Activated T-cell treated with anti-CD3 and anti-CD28 coated beads for 24 hours (primary cell): ENCODE data around the gene LYRM9.
"Not testable (repeated sequence)": the region's sequence is repeated elsewhere in the genome, so short reads cannot be mapped to it uniquely, and the experiment has no call there.

Experiments used
- DNase-seq: peaks from one replicate; pipeline ENCODE4 v3.0.0-alpha.2; 2020; ENCODE audit warnings: low read depth

Gene LYRM9

GRCh38 chr17:27892866-27893769, at the start of gene LYRM9:
TSS of gene LYRM9 (minus strand) at chr17:27893365. CDS start at chr17:27882694, 10,671 bp downstream.
- DNase-seq = peak; percentile 86

DNA sequence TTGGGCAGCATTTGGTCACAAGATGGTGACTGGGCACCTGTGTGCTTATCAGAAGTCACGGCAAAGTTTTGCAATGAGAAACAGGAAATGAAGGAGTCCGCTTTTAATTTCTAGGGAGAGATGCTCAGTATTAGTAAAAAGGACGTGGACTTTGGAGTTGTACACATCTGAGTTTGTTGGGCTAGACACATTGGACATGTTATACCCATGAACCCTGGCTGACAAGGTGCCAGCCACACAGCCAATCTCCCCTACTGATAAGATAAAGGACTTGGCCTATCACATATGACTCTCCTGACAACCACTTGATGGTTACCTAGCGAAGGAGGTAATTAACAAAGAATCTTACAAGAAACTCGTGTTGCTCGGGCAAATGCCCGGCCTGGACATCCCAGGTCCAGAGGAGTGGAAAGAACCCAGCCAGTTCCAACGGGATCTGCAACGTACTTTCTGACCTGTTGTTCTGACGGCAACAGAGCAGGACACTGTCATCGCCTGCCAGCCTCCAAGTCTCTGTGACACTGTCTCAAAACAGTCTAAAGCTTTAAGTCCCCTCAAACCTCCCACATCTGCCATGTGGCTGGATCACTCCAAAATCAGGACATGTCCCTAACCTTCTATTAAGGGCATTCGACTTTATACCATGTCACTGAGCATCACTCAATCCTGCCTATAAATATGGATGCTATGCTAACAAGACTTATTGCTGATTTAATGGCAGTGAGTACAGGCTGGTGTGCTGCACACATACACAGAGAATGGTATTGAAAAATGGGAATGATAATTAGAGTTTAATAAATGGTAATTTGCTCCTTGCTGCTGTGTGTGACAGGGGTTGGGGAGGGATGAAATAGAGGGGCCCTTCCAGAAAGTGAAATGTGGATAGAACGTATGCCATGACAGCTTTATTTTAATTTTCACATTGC, 47.6 kb upstream of the LYRM9 start:
- no peak for DNase-seq

- no peak for DNase-seq
These were observed 46.6 kb upstream of the LYRM9 start for GRCh38 chr17:27939474-27940465.

- no peak for DNase-seq
These were observed 45.7 kb upstream of the LYRM9 start for GRCh38 chr17:27938864-27939263.

- no peak for DNase-seq
These were observed 45.1 kb upstream of the LYRM9 start for GRCh38 chr17:27938241-27938640.

DNA sequence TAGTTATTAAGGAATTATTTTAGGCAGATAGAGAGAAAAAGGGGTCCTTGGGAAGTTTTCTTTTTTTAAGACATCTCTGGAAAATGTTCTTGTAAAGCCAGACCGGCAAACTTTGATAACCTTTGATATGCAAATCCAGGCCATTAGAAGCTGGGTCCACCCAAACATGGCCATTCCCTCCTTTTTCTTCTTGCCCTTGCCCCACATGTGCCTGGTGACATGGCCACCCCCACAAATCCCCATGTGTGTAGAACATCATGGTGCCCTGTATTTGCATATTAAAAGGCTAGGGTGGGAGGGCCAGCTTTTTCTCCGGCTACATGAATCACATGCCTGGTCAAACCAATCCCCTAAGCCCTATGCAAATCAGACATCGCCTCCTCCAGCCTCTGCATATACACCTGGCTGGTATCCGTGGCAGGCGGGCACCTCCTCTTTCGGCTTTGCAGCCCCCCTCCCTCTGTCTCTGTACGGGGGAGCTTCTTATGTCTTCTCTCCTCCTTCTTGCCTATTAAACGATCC, 43.9 kb upstream of the LYRM9 start:
- no peak for DNase-seq

GRCh38 chr17:27930000-27930399, 36.8 kb upstream of the LYRM9 start:
- no peak for DNase-seq

- no peak for DNase-seq
These were observed 35.4 kb upstream of the LYRM9 start for GRCh38 chr17:27928587-27928986.

DNA sequence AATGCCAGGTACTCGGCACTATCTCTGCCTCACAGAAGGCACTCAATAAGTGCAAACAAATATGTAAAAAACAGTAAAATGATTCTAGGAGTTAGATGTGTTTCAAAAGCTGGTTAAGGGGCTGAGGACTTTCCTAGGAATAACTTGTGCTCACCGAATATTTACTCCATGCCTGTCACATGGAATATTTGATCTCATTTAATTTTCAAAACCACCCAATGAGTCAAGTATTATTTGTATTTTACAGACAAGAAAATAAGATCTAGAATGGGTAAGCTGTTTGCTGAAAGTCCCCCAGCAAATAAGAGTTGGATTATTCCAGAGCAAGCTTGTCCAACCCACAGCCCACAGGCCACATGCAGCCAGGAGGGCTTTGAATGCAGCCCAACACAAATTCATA, 34.6 kb upstream of the LYRM9 start:
- no peak for DNase-seq

DNA sequence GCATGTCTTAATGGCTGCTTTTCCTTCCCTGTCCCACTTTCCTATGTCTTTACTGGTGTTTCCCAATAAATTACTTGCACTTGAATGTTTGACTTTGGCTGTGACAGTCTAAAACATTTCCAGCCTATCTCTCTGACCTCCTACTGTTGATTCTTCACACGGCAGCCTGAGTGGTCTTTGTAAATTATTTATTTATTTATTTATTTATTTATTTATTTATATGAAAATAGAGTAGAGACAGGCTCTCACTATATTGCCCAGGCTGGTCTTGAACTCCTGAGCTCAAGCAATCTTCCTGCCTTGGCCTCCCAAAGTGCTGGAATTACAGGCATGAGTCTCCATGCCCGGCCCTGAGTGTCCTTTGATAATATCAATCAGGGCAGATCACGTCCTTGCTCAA, 28.4 kb upstream of the LYRM9 start:
- no peak for DNase-seq

DNA sequence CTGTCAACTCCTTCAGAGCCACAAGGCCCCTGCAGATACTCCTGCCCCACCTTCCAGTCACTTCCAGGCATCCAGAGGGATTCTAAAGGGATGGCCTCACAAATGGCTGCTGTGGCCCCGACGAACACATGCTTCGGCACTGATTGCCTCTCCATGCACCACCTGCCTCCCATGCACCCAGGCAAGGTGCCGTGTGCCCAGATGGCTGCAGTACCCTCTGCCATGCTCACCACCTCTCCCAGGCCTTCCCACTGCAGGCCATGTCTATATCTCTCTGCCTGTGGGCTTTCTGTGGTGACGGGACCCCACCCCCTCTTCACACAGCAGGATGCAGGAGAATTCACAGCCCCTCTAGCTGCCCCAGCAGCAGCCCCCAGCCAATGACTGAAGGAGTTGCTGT, 27.9 kb upstream of the LYRM9 start:
- no peak for DNase-seq

DNA sequence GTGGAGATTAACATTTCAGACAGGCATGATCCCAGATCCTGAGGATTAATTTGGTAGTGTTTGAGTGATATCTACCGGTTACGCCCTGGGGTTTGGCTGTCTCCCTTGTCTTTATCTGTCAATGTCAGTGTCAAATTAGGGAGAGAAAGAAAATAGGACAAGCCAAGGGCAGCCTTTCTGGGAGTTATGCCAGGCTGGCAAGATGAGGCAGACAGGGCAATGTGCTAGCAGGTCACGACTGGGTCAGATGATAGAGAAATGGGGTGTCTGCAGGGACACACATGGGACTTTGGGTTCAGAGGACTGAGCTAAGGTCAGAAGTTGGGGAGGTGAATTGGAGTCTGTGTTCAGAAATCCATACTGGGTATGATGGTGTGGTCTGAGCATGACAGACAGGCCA, 27.4 kb upstream of the LYRM9 start:
- DNase-seq = no peak

DNA sequence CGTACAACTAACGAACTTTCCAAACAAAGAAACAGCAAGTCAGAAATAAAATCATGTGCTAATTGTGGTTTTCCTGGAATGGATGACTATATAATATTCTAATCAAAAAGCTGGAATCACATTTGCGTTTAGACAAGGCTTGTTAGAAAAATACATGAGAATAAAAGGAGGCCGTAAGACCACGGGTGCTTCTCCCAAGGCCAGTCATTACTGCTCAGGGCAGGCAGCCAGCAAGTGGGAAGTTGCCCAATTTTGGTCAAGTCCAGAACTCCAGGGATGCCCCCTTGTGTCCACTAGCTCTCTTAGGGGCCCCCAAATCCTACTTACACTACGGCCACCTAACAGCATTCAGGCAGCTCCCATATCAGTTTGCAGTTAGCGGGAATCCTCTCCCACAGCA, 25.9 kb upstream of the LYRM9 start:
- no peak for DNase-seq

- no peak for DNase-seq
These were observed 25.3 kb upstream of the LYRM9 start for GRCh38 chr17:27918498-27918897.

GRCh38 chr17:27917000-27917399, 23.8 kb upstream of the LYRM9 start:
- no peak for DNase-seq

GRCh38 chr17:27915709-27916108, 22.5 kb upstream of the LYRM9 start:
- DNase-seq = no peak

DNA sequence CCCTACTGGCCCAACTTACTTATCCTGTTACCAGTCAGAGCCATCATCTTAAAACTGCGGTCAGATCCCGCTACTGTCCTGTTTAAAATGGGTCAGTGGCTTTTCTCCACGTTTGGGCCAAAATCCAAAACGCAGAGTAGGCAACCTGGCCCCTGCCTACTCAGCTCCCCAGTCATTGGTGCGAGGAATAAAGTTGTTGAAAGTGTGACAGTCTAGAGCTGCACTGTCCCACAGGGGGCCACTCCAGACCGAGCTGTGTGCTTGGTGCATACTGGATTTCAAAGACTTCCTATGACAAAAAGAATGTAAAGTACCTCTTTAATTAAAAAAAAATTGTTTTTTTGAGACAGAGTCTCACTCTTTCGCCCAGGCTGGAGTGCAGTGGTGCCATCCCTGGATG, 21.2 kb upstream of the LYRM9 start:
- DNase-seq = no peak

DNA sequence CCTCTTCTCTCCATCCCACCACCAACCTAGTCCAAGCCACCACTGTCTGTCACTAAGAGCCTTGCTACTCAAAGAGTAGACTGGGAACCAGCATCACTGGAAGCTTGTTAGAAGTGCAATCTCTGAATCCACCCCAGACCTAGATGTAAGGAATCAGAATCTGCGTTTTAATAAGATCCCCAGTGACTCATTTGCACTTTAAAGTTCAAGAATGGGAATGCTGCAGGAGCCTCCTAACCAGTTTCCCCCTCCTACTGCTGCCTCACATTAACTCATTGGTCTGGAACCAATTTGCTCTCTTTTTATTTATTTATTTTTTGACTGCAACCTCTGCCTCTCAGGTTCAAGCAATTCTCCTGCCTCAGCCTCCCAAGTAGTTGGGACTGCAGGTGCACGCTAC, 19.8 kb upstream of the LYRM9 start:
- DNase-seq = no peak

- not testable (repeated sequence) for DNase-seq
These were observed 19.1 kb upstream of the LYRM9 start for GRCh38 chr17:27912299-27912698.

- DNase-seq = no peak
These were observed 14.9 kb upstream of the LYRM9 start for GRCh38 chr17:27907976-27908558.

GRCh38 chr17:27906623-27907022, 13.5 kb upstream of the LYRM9 start:
- no peak for DNase-seq
